Thyroid gland (tissue), 4 donors: ENCODE measurements around the gene H3-3A. TPM values are rescaled to one million over a fixed set of nuclear protein-coding genes. Genes with fewer than 3 reads are reported as not detected.

Experiments used
- DNase-seq, 2 donors: peaks; one replicate each; pipeline ENCODE4 v3.0.0-alpha.2; 2019
- H3K27ac ChIP-seq, 3 donors: fragments of 200-600 bp; sonication (generic); 1 replicate in 2 of 3; 2 replicates in 1 of 3; pipeline ENCODE4 v1.5.1; 2016 to 2019; ENCODE audit warnings: mild to moderate bottlenecking in 1 of 3, moderate library complexity in 1 of 3
- H3K27me3 ChIP-seq: fragments of 200-600 bp; sonication (generic); one replicate; pipeline ENCODE4 v1.5.1; 2019
- H3K36me3 ChIP-seq, 2 donors: fragments of 200-600 bp; sonication (generic); one replicate each; pipeline ENCODE4 v1.5.1; 2016 to 2019
- H3K4me1 ChIP-seq, 2 donors: fragments of 200-600 bp; sonication (generic); one replicate each; pipeline ENCODE4 v1.5.1; 2017 to 2019
- H3K4me3 ChIP-seq, 3 donors: fragments of 200-600 bp; sonication (generic); replicated peaks in 1 of 3; 1 replicate in 2 of 3; 2 replicates in 1 of 3; pipeline ENCODE4 v1.5.1; 2016; ENCODE audit warnings: mild to moderate bottlenecking in 1 of 3
- H3K9me3 ChIP-seq: fragments of 200-600 bp; sonication (generic); one replicate; pipeline ENCODE4 v1.5.1; 2017
- CTCF ChIP-seq, 6 experiments: fragments of 200-600 bp in 3 of 6; fragments of 450-650 bp in 3 of 6; sonication (generic) in 3 of 6; IDR thresholded peaks; one replicate each; pipeline ENCODE4 v1.5.1; 2016 to 2019; ENCODE audit warnings: antibody characterized with exemption in 6 of 6, mild to moderate bottlenecking in 2 of 6, inconsistent platforms in 1 of 6, moderate library complexity in 1 of 6
- POLR2A ChIP-seq, 2 donors: fragments of 450-650 bp; IDR thresholded peaks; one replicate each; pipeline ENCODE4 v1.6.1; 2017; ENCODE audit warnings: antibody characterized with exemption in 2 of 2, mild to moderate bottlenecking in 2 of 2, moderate library complexity in 1 of 2
- WGBS, 2 donors: methylation state at CpG; one replicate each; pipeline ENCODE4 v1.1.5; 2017; 5-methylcytosine and 5-hydroxymethylcytosine counted together
- intact Hi-C: fragments of 100-400 bp; cut with DNase I; formaldehyde crosslinking; loops from one replicate; pipeline ENCODE4 v1.15.1; 2023
- total RNA-seq, 4 donors: library from RNA; depleted of rRNA; stranded (reverse); fragments of >200 nt; gene quantifications; one replicate each; pipeline ENCODE4 v1.2.3, GENCODE V29; 2016

H3-3A gene
- total RNA-seq, 4 donors from 2014 or later = 304 to 610 (median 445) TPM

DNA sequence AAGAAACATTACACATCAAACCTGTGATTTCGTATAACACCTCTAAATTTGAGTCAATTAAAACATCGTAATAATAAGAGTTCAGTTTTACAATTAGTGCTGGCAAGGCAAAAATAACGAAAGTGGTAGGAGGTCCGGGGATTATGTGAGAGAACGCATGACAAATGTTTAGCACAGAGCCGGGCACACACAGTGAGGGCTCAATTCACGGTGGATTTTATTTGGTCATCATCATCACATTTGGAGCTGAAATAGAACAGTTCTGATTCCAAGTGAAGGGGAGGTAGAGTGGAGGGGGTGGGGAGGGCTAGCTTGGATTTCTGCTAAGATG lies 20.0 kb downstream of the H3-3A start:
- no peaks in the 10 kb centered on the region for H3K9me3 ChIP-seq
- no peaks in the 10 kb centered on the region for H3K36me3 ChIP-seq
- H3K4me1 ChIP-seq = peaks cover 0 to 5% of the 10 kb centered on the region in 2 donors
- 73 to 76% methylated on average over 7 of the region's 7 CpGs for WGBS, 2 donors
- H3K27me3 ChIP-seq = no peaks in the 10 kb centered on the region
- peak overlapping the region in 1 of 3 donors; percentile 84 for H3K4me3 ChIP-seq
- no peak for DNase-seq
- intact Hi-C loops = no loop called here
- TF ChIP-seq POLR2A (IDR thresholded peaks at IDR 0.05) (no peak), CTCF (IDR thresholded peaks at IDR 0.05) (no peak)
- peak overlapping the region in 1 of 3 donors; percentile 62 for H3K27ac ChIP-seq

DNA sequence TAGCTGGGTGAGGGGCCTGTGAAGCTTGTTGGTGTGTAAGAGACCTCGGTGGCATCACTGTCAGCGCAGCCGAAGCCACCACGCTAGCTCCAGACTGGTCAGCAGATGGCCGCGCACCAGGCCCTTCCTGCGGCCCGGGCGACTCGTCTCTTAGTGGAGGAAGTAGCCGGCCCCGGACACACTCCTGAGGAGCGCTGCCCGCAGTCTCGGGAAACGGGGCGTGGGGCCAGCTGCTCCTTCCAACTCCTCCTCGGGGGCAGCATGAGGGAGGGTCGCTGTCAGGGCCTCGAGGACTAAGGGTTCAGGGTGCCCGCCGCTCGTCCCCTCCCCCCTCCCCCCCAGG lies 20.4 kb downstream of the H3-3A start:
- H3K27me3 ChIP-seq = no peaks in the 10 kb centered on the region
- WGBS, 2 donors = 0 to 4% methylated on average over 4 to 9 of the region's 23 CpGs
- intact Hi-C loops = no loop called here

DNA sequence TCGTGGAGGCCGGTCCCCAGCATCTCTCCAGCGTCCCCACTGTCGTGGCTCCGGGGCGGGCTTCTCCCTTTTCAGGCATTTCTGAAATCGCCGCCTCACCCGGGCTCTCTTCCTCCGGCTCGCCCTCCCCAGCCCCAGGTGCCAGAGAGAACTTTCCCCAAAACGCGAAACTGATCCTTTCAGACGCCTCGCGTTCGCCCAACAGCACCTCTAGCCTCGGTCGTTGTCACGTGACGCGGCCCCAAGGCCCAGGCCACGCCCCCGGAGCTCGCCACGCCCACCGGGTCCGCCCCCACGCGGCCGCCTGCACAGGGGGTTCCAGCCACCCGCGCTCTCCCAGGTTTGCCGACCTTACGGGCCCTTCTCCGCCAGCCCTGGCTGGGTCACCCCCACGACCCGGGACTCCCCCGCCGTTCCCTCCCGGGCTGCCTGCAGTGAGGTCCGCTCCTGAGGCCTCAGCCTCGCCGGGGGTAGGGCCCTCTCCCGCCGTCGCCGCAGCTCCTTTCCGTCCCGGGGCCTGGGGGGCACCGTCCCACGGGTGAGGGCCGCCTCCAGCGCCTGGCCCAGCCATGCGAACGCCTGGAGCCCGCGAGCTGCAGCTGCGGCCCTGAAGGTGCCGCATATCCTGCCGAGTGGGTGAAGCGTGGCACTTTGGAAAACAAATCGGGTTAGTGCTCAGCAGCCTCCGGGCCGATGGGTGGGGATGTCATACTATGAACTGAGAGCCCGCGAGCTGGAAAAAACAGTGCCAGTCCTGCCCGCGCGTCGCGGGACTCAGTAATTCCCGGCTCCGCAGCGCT lies 21.0 kb downstream of the H3-3A start:
- no peaks in the 10 kb centered on the region for H3K36me3 ChIP-seq
- TF ChIP-seq CTCF (IDR thresholded peaks at IDR 0.05) = peak in 1 of 6 experiments; percentile 4
- TF ChIP-seq POLR2A (IDR thresholded peaks at IDR 0.05) = peak in 1 of 2 donors; percentile 75
- peak; percentile 89 to 91 for DNase-seq
- WGBS, 2 donors = 0 to 80% methylated on average over 1 to 5 of the region's 75 CpGs
- peak overlapping the region; percentile 62 to 82 (median 64) for H3K27ac ChIP-seq
- no peaks in the 10 kb centered on the region for H3K9me3 ChIP-seq
- peak overlapping the region; percentile 47 to 89 (median 84) for H3K4me3 ChIP-seq
- H3K27me3 ChIP-seq = no peaks in the 10 kb centered on the region
- peaks cover 0 to 5% of the 10 kb centered on the region in 2 donors for H3K4me1 ChIP-seq
- intact Hi-C loops = no loop called here

More for the DNA sequence above, 20.4 kb downstream of the H3-3A start:
- TF ChIP-seq POLR2A (IDR thresholded peaks at IDR 0.05) = no peak
- TF ChIP-seq CTCF (IDR thresholded peaks at IDR 0.05) = no peak
- peak; percentile 59 to 67 for DNase-seq
- peak overlapping the region; percentile 29 to 82 (median 62) for H3K27ac ChIP-seq
- peaks cover 0 to 5% of the 10 kb centered on the region in 2 donors for H3K4me1 ChIP-seq
- H3K9me3 ChIP-seq = no peaks in the 10 kb centered on the region
- H3K36me3 ChIP-seq = no peaks in the 10 kb centered on the region
- peak overlapping the region; percentile 47 to 89 (median 84) for H3K4me3 ChIP-seq

DNA sequence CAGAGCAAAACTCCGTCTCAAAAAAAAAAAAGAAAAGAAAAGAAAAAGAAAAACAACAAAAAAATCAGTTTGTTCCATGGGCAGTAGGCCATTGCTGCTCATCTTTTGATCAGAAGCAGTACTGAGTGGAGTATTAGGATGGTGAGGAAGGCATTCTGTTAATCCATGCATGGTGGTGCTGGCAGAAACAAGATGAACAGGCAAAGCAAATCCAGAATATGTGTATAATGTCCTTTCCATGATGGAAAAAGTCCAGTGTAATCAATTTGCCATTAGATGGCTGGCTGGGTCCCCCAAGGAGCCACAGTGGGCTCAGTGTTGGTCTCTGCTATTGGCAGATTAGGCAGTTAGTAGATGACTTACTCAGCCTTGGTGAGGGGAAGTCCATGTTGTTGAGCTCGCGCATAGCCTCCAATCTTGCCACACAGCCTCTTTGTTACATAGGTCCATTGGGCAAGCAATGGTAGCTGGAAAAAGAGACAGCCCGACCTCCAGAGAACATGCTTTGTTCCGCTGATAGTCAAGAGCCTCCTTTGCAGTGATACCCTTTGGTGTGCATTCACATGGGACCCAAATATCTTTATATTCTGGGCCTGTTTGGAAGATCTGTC lies 23.3 kb downstream of the H3-3A start:
- H3K27me3 ChIP-seq = no peaks in the 10 kb centered on the region
- peaks cover 0 to 5% of the 10 kb centered on the region in 2 donors for H3K4me1 ChIP-seq
- intact Hi-C loops = no loop called here
- H3K4me3 ChIP-seq = no peak overlapping the region
- 89 to 92% methylated on average over 5 of the region's 5 CpGs for WGBS, 2 donors
- no peaks in the 10 kb centered on the region for H3K36me3 ChIP-seq
- TF ChIP-seq CTCF (IDR thresholded peaks at IDR 0.05) (no peak), POLR2A (IDR thresholded peaks at IDR 0.05) (no peak)
- DNase-seq = no peak
- no peaks in the 10 kb centered on the region for H3K9me3 ChIP-seq
- no peak overlapping the region for H3K27ac ChIP-seq

- H3K27me3 ChIP-seq = no peaks in the 10 kb centered on the region
- H3K9me3 ChIP-seq = no peaks in the 10 kb centered on the region
- H3K4me3 ChIP-seq = no peak overlapping the region
- no peak for TF ChIP-seq CTCF (IDR thresholded peaks at IDR 0.05)
- TF ChIP-seq POLR2A (IDR thresholded peaks at IDR 0.05) = no peak
- WGBS, 2 donors = 93 to 95% methylated on average over 17 of the region's 17 CpGs
- intact Hi-C loops = no loop called here
- no peaks in the 10 kb centered on the region for H3K36me3 ChIP-seq
- DNase-seq = no peak
- no peak overlapping the region for H3K27ac ChIP-seq
- peaks cover 0 to 5% of the 10 kb centered on the region in 2 donors for H3K4me1 ChIP-seq
These were observed 24.3 kb downstream of the H3-3A start for GRCh38 chr1:226086776-226087175.
